Fibroblast of lung (primary cell): ENCODE data around the gene APPBP2. TPM values are rescaled to one million over a fixed set of nuclear protein-coding genes. Genes with fewer than 3 reads are reported as not detected.

Source experiments
- DNase-seq, 2 donors: peaks; one replicate each; pipeline versions ENCODE4 v3.0.0 to v3.0.0-alpha.2; 2010; ENCODE audit warnings: low read depth in 2 of 2
- H2AFZ ChIP-seq: 2 replicates; pipeline ENCODE4 v1.5.1; 2012; ENCODE audit warnings: low read length, control low read depth, inconsistent platforms
- H3K27ac ChIP-seq: 2 replicates; pipeline ENCODE4 v1.5.1; 2011; ENCODE audit warnings: low read length, control low read depth; ENCODE audit not compliant: insufficient read depth
- H3K27me3 ChIP-seq: 2 replicates; pipeline ENCODE4 v1.5.1; 2011; ENCODE audit warnings: mild to moderate bottlenecking, low read length; ENCODE audit not compliant: control insufficient read depth, insufficient read depth
- H3K36me3 ChIP-seq: 2 replicates; pipeline ENCODE4 v1.5.1; 2011; ENCODE audit warnings: low read length; ENCODE audit not compliant: control insufficient read depth, insufficient read depth
- H3K4me1 ChIP-seq: 2 replicates; pipeline ENCODE4 v1.5.1; 2011; ENCODE audit warnings: low read length; ENCODE audit not compliant: control insufficient read depth, insufficient read depth; ENCODE audit errors: extremely low read depth
- H3K4me2 ChIP-seq: 2 replicates; pipeline ENCODE4 v1.5.1; 2011; ENCODE audit warnings: low read length, control low read depth; ENCODE audit not compliant: insufficient read depth; ENCODE audit errors: extremely low read depth
- H3K4me3 ChIP-seq, 4 experiments: fragments of 200-600 bp in 1 of 4; sonication (generic) in 1 of 4; replicated peaks in 1 of 4; 2 replicates each; pipeline ENCODE4 v1.5.1; 2011 to 2016; ENCODE audit warnings: low read length in 4 of 4, low read depth in 3 of 4, mild to moderate bottlenecking in 3 of 4, control low read depth in 2 of 4, inconsistent platforms in 1 of 4, mixed read lengths in 1 of 4; ENCODE audit not compliant: insufficient read depth in 1 of 4; ENCODE audit errors: control extremely low read depth in 1 of 4
- H3K79me2 ChIP-seq: 2 replicates; pipeline ENCODE4 v1.5.1; 2012; ENCODE audit warnings: mild to moderate bottlenecking, low read length, inconsistent platforms; ENCODE audit not compliant: control insufficient read depth, insufficient read depth
- H3K9ac ChIP-seq: 2 replicates; pipeline ENCODE4 v1.5.1; 2011; ENCODE audit warnings: mild to moderate bottlenecking, low read length, control low read depth; ENCODE audit not compliant: insufficient read depth
- H3K9me3 ChIP-seq: 2 replicates; pipeline ENCODE4 v1.5.1; 2012; ENCODE audit warnings: low read depth, low read length; ENCODE audit not compliant: control insufficient read depth, insufficient read depth
- H4K20me1 ChIP-seq: 2 replicates; pipeline ENCODE4 v1.5.1; 2011; ENCODE audit warnings: low read length; ENCODE audit not compliant: control insufficient read depth, insufficient read depth; ENCODE audit errors: extremely low read depth
- EZH2 ChIP-seq: IDR thresholded peaks from 2 replicates; pipeline ENCODE4 v1.5.1; 2012; ENCODE audit warnings: low read length, control low read depth, mild to moderate bottlenecking; ENCODE audit errors: missing control alignments
- polyA plus RNA-seq, 2 donors: library from polyadenylated mRNA; depleted of rRNA in 1 of 2; stranded (reverse) in 1 of 2; unstranded in 1 of 2; fragments of >200 nt; gene quantifications; 2 replicates each; pipeline ENCODE4 v1.2.1, GENCODE V29; 2011 to 2012; ENCODE audit warnings: missing spikeins in 1 of 2
- total RNA-seq: library from RNA; depleted of rRNA; stranded (reverse); fragments of >200 nt; gene quantifications from 2 replicates; pipeline ENCODE4 v1.2.1, GENCODE V29; 2014
- TF ChIP-seq, protein P1 (sequence below), 2 donors: IDR thresholded peaks in 1 of 2; conservative IDR thresholded peaks in 1 of 2; 1 replicate in 1 of 2; 2 replicates in 1 of 2; pipeline ENCODE4 v1.5.1; 2011 to 2012; ENCODE audit warnings: low read length in 2 of 2, control low read depth in 1 of 2, inconsistent platforms in 1 of 2, low read depth in 1 of 2, mild to moderate bottlenecking in 1 of 2

The APPBP2 gene
- total and polyA plus RNA-seq, 2 donors (not counting 1 experiment from before 2014, with no cell fraction given), result 45.0 to 58.1 TPM

GRCh38 chr17:60540460-60540859, 14.4 kb upstream of the APPBP2 start:
- H3K4me2 ChIP-seq, result no peak overlapping the region
- H3K4me3 ChIP-seq, result no peak overlapping the region
- no peaks in the 10 kb centered on the region for H3K27me3 ChIP-seq
- H3K4me1 ChIP-seq, result no peaks in the 10 kb centered on the region
- no peak overlapping the region for H3K9ac ChIP-seq
- H2AFZ ChIP-seq, result no peak overlapping the region
- H3K27ac ChIP-seq, result no peak overlapping the region
- DNase-seq, result no peak
- no peaks in the 10 kb centered on the region for H3K9me3 ChIP-seq
- TF ChIP-seq, protein P1, sequence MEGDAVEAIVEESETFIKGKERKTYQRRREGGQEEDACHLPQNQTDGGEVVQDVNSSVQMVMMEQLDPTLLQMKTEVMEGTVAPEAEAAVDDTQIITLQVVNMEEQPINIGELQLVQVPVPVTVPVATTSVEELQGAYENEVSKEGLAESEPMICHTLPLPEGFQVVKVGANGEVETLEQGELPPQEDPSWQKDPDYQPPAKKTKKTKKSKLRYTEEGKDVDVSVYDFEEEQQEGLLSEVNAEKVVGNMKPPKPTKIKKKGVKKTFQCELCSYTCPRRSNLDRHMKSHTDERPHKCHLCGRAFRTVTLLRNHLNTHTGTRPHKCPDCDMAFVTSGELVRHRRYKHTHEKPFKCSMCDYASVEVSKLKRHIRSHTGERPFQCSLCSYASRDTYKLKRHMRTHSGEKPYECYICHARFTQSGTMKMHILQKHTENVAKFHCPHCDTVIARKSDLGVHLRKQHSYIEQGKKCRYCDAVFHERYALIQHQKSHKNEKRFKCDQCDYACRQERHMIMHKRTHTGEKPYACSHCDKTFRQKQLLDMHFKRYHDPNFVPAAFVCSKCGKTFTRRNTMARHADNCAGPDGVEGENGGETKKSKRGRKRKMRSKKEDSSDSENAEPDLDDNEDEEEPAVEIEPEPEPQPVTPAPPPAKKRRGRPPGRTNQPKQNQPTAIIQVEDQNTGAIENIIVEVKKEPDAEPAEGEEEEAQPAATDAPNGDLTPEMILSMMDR (conservative IDR thresholded peaks at IDR 0.05 in 1 of 2, IDR thresholded peaks at IDR 0.05 in 1 of 2; ENCODE audit: low read depth in 1 of 2, low read length in 2 of 2), result no peak
- no peak for TF ChIP-seq EZH2
- H3K36me3 ChIP-seq, result no peaks in the 10 kb centered on the region
- no peaks in the 10 kb centered on the region for H3K79me2 ChIP-seq
- H4K20me1 ChIP-seq, result no peaks in the 10 kb centered on the region

GRCh38 chr17:60539807-60540206, 13.8 kb upstream of the APPBP2 start:
- Histone ChIP-seq H3K4me3 (no peak overlapping the region), H2AFZ (no peak overlapping the region), H3K27me3 (no peaks in the 10 kb centered on the region), H4K20me1 (no peaks in the 10 kb centered on the region), H3K27ac (no peak overlapping the region), H3K4me1 (no peaks in the 10 kb centered on the region), H3K9ac (no peak overlapping the region), H3K4me2 (no peak overlapping the region), H3K36me3 (no peaks in the 10 kb centered on the region), H3K79me2 (no peaks in the 10 kb centered on the region), H3K9me3 (no peaks in the 10 kb centered on the region)
- DNase-seq, result no peak
- TF ChIP-seq, protein P1 (conservative IDR thresholded peaks at IDR 0.05 in 1 of 2, IDR thresholded peaks at IDR 0.05 in 1 of 2; ENCODE audit: low read depth in 1 of 2, low read length in 2 of 2), result no peak
- TF ChIP-seq EZH2, result no peak

DNA sequence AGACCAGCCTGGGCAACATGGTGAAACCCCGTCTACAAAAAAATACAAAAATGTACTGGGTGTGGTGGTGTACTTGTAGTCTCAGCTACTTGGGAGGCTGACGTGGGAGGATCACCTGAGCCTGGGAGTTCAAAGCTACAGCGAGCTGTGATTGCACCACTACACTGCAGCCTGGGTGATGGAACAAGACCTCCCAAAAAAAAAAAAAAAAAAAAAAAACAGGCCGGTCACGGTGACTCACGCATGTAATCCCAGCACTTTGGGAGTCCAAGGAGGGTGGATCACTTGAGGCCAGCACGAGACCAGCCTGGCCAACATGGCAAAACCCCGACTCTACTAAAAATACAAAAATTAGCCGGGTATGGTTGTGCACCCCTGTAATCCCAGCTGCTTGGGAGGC, 12.7 kb upstream of the APPBP2 start:
- Histone ChIP-seq H3K4me1 (peaks cover 4% of the 10 kb centered on the region), H3K79me2 (no peaks in the 10 kb centered on the region), H3K4me2 (no peak overlapping the region), H3K9ac (no peak overlapping the region), H3K27me3 (no peaks in the 10 kb centered on the region), H3K9me3 (no peaks in the 10 kb centered on the region), H3K4me3 (no peak overlapping the region), H3K27ac (no peak overlapping the region), H3K36me3 (no peaks in the 10 kb centered on the region), H2AFZ (no peak overlapping the region), H4K20me1 (no peaks in the 10 kb centered on the region)
- TF ChIP-seq, protein P1 (conservative IDR thresholded peaks at IDR 0.05 in 1 of 2, IDR thresholded peaks at IDR 0.05 in 1 of 2; ENCODE audit: low read depth in 1 of 2, low read length in 2 of 2), result no peak
- no peak for TF ChIP-seq EZH2
- DNase-seq, result no peak
